ENCODE measurements around the gene OMP.

DNA sequence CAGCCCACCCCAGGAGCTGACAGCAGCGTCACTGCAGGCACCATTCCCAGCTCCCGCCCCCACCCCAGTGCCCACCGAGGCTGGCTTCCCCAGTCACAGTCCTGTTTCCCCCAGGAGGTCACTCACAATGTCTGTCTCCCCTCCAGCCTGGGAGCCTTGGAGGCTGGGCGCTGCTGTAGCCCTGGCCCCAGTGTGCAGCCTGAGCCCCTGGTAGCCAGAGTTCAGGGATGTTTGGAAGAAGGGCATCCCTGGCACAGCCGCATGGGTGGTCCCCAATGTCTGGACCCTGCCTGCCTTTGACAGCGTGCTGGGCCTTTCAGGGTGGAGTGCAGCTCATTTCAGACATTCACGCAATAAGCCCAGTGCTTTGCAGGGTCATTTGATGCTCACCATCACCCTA lies 31.6 kb upstream of the OMP start:
- TF ChIP-seq, protein P1, sequence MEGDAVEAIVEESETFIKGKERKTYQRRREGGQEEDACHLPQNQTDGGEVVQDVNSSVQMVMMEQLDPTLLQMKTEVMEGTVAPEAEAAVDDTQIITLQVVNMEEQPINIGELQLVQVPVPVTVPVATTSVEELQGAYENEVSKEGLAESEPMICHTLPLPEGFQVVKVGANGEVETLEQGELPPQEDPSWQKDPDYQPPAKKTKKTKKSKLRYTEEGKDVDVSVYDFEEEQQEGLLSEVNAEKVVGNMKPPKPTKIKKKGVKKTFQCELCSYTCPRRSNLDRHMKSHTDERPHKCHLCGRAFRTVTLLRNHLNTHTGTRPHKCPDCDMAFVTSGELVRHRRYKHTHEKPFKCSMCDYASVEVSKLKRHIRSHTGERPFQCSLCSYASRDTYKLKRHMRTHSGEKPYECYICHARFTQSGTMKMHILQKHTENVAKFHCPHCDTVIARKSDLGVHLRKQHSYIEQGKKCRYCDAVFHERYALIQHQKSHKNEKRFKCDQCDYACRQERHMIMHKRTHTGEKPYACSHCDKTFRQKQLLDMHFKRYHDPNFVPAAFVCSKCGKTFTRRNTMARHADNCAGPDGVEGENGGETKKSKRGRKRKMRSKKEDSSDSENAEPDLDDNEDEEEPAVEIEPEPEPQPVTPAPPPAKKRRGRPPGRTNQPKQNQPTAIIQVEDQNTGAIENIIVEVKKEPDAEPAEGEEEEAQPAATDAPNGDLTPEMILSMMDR (IDR thresholded peaks at IDR 0.05) = no peak
- no peak for TF ChIP-seq ZFX (IDR thresholded peaks at IDR 0.05; ENCODE audit: borderline replicate concordance)

Measured in 22Rv1 (cell line).